ENCODE data around the gene ZP1. TPM values are rescaled to one million over a fixed set of nuclear protein-coding genes. Genes with fewer than 3 reads are reported as not detected.

ZP1 gene
- total RNA-seq, 1 donor from 2014 or later = not detected

- H3K27me3 ChIP-seq (ENCODE audit: control insufficient read depth, insufficient read depth, low read length) = no peaks in the 10 kb centered on the region
- H3K36me3 ChIP-seq (ENCODE audit: control insufficient read depth, insufficient read depth, low read length) = peaks cover 1% of the 10 kb centered on the region
- no peak for DNase-seq (ENCODE audit: low read depth)
- TF ChIP-seq CTCF (IDR thresholded peaks at IDR 0.05; ENCODE audit: insufficient read depth, low read length, poor library complexity, severe bottlenecking) = no peak
- H3K4me3 ChIP-seq (ENCODE audit: low read depth, low read length) = no peak overlapping the region
These were observed 55.6 kb downstream of the ZP1 start for GRCh38 chr11:60922906-60923305.

DNA sequence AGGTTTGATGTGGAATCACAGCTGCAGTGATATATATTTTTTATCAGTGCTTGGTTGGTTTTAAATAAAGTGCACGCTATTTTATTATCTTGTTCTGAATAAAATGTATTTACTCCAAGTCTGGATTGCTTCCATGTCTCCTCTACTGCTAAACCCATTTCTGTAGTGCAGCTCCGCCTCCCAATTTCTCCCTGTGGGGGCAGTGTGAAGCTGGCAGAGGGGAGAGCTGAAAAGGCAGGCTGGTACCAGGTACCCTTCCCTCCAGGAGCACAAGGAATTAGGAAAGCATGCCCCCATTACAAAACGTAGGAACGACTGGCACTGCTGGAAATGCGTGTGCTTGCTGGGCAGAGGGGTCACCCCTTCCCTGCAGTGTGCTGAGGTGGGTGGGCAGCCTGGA lies 56.0 kb downstream of the ZP1 start:
- no peak for TF ChIP-seq CTCF (IDR thresholded peaks at IDR 0.05; ENCODE audit: insufficient read depth, low read length, poor library complexity, severe bottlenecking)
- Histone ChIP-seq H3K4me3 (ENCODE audit: low read depth, low read length) (no peak overlapping the region), H3K27me3 (ENCODE audit: control insufficient read depth, insufficient read depth, low read length) (no peaks in the 10 kb centered on the region), H3K36me3 (ENCODE audit: control insufficient read depth, insufficient read depth, low read length) (peaks cover 3% of the 10 kb centered on the region)
- no peak for DNase-seq (ENCODE audit: low read depth)

- Histone ChIP-seq H3K36me3 (ENCODE audit: control insufficient read depth, insufficient read depth, low read length) (peaks cover 4% of the 10 kb centered on the region), H3K4me3 (ENCODE audit: low read depth, low read length) (no peak overlapping the region), H3K27me3 (ENCODE audit: control insufficient read depth, insufficient read depth, low read length) (no peaks in the 10 kb centered on the region)
- TF ChIP-seq CTCF (IDR thresholded peaks at IDR 0.05; ENCODE audit: insufficient read depth, low read length, poor library complexity, severe bottlenecking) = no peak
- no peak for DNase-seq (ENCODE audit: low read depth)
These were observed 56.4 kb downstream of the ZP1 start for GRCh38 chr11:60923800-60924109.

DNA sequence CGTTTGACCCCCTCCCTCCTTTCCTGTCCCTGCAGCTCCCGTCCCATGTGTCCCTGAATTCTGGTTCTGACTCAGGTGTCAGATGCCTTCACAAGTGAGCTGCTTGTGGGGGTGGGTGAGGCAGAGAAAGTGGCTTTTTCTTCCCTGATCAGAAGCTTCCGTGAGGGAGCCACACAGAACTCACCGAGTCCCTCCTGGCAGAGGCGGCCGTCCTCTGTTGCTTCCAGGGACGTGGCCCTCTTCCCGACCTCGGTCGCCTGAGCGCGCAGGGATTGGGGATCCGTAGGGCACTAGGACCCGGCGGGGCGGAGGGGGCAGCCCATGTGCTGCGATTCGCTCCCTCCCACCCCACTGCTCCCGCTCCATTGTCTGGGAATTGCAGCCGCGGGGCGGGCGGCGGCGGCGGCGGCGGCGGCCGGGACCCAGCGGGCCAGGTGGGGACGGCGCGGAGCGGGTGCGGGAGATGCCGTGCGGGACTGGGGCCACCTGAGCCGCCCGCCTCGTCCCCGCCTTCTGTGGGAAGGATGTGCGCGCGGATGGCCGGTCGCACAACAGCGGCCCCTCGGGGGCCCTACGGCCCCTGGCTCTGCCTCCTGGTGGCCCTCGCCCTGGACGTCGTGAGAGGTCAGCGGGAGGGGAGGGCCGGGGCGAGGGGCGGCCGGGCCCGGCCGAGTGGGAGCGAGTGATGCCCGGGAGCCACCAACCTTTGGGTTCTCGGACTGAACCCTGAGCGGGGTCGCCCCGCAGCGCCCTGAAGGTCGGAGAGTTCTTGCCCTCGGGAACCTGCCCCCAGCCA lies 57.0 kb downstream of the ZP1 start, which contains the start of gene TMEM132A:
TSS of gene TMEM132A (plus strand) at position 351 of the 796 bp plus-strand sequence. CDS start at position 525, 174 bp downstream.
- no peak for TF ChIP-seq CTCF (IDR thresholded peaks at IDR 0.05; ENCODE audit: insufficient read depth, low read length, poor library complexity, severe bottlenecking)
- Histone ChIP-seq H3K36me3 (ENCODE audit: control insufficient read depth, insufficient read depth, low read length) (peaks cover 7% of the 10 kb centered on the region), H3K4me3 (ENCODE audit: low read depth, low read length) (peak within 1 kb of the TSS; percentile 94), H3K27me3 (ENCODE audit: control insufficient read depth, insufficient read depth, low read length) (no peaks in the 10 kb centered on the region)
- DNase-seq (ENCODE audit: low read depth) = no peak

Other genes starting within 250 kb of the ZP1 start
- gene MS4A8, start 167.9 kb upstream of the ZP1 start, total RNA-seq = not detected in 2 replicates
- not detected in 2 replicates for gene MS4A18, start 142.8 kb upstream of the ZP1 start, total RNA-seq
- gene MS4A15, start 110.7 kb upstream of the ZP1 start, total RNA-seq = not detected in 2 replicates
- gene MS4A10, start 82.2 kb upstream of the ZP1 start, total RNA-seq = not detected in 2 replicates
- gene CCDC86, start 25.4 kb upstream of the ZP1 start, total RNA-seq = 53.6 and 54.5 TPM in 2 replicates
- not detected in 2 replicates for gene PTGDR2, start 11.6 kb upstream of the ZP1 start, total RNA-seq
- gene PRPF19, start 39.0 kb downstream of the ZP1 start, total RNA-seq = 98.8 and 112 TPM in 2 replicates
- 64.5 and 82.0 TPM in 2 replicates for gene TMEM109, start 46.6 kb downstream of the ZP1 start, total RNA-seq
- 597 and 616 TPM in 2 replicates for gene TMEM132A, start 56.9 kb downstream of the ZP1 start, total RNA-seq
- 2.3 and 2.4 TPM in 2 replicates for gene SLC15A3, start 84.6 kb downstream of the ZP1 start, total RNA-seq
- gene CD6, start 104.1 kb downstream of the ZP1 start, total RNA-seq = 0.29 and 1.2 TPM in 2 replicates
- not detected in 2 replicates for gene CD5, start 234.9 kb downstream of the ZP1 start, total RNA-seq